NCI-H748 treated with DMSO at 0.1 percent for 48 hours (cell line): Measurements from ENCODE around the gene CD96.
"Not testable (repeated sequence)": the region's sequence is repeated elsewhere in the genome, so short reads cannot be mapped to it uniquely, and the experiment has no call there.

Experiments
- DNase-seq: peaks from one replicate; lab custom pipeline; 2025; lab: John Stamatoyannopoulos, UW

Gene CD96

GRCh38 chr3:111541911-111542483 is at the start of gene CD96:
Gene CD96 (plus strand): TSS chr3:111542197. CDS start chr3:111542249, 52 bp downstream.
- DNase-seq, result no peak

GRCh38 chr3:111493276-111493675 is 48.7 kb upstream of the CD96 start:
- DNase-seq, result no peak

DNA sequence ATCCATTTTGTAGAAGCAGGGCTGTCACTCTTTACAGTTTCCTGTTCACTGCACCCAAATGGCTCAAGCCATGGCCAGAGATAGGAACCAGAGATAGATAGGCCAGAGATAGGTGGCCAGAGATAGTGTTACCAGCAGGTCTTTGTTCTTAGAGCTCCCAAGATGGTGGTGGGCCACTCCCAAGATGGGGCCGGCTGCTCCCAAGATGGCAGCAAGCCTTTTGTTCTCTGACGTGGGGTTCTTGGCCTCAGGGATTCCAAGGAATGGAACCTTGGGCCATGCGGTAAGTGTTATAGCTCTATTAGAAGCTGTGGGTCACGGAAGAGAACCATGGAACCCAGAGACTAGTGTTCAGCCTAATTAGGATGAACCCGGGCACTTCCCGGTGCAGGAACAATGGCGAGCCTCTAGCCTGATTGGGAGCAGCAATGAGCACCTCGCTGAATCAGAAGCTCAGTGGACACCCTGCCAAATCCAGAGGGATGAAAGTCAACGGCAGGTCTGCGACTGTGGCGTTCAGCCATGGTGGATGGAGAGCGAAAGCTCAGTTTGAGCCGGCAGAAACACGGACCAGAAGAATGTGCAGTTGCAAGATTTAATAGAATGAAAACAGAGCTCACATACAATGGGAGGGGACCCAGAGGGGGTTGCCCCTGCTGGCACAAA is 45.0 kb upstream of the CD96 start:
- DNase-seq, result peak; percentile 17

- DNase-seq, result no peak
These were observed 44.0 kb upstream of the CD96 start for GRCh38 chr3:111498022-111498421.

- no peak for DNase-seq
These were observed 35.6 kb upstream of the CD96 start for GRCh38 chr3:111506435-111506834.

- DNase-seq, result peak; percentile 81
These were observed 32.7 kb upstream of the CD96 start for GRCh38 chr3:111509308-111509707.

GRCh38 chr3:111517801-111518200 is 24.2 kb upstream of the CD96 start:
- DNase-seq, result no peak

DNA sequence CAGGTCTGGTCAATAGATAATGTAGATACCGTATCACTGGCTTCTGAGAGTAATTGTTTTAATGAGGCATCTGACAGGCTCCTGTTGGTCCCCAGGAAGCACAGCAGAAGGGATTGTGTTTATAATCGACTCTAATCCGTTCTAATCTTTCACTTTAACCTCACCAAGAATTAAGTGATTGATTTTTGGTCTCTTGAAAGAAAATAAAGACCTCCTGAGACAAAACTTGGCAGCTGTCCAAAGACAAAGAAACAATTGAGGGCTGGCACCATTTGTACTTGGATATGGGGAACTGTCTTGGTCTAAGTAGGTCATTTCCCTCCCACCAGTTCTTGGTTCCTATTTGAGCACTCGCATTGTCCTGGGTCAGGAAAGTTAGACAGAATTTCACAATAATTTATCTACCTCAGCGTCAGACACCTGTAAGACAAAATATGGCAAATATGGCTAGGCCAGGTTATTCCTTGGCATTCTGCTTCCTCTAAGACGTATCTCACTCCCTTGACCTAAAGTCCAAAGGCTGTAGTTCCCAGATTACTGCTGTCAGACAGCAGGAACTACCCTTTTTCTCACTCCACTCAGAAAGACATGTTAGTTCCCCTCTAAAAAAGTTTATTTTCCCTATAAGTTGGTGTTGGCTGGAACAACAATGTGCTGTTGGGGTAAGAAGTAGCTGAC is 22.7 kb upstream of the CD96 start:
- DNase-seq, result no peak

GRCh38 chr3:111521891-111522290 is 20.1 kb upstream of the CD96 start:
- DNase-seq, result no peak

GRCh38 chr3:111524486-111524885 is 17.5 kb upstream of the CD96 start:
- not testable (repeated sequence) for DNase-seq

DNA sequence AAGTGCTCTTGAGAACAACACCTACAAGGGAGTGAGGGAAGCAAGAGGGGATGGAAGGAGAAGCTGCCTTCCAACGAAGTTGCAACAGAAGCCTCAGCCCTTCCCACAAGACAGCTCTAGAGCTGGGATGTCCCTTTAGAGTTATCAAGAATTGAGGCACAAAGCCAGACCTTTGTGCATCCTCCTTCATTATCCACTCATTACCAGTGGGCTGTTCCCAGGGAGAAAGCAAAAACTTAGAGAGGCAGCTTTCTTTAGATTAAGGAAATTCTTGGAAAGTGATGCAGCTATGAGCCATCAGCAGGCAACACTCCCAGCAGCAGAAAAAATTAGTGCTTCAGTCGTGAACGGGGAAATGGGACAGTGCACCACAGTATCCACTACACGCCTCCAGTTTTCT is 10.6 kb upstream of the CD96 start:
- no peak for DNase-seq

DNA sequence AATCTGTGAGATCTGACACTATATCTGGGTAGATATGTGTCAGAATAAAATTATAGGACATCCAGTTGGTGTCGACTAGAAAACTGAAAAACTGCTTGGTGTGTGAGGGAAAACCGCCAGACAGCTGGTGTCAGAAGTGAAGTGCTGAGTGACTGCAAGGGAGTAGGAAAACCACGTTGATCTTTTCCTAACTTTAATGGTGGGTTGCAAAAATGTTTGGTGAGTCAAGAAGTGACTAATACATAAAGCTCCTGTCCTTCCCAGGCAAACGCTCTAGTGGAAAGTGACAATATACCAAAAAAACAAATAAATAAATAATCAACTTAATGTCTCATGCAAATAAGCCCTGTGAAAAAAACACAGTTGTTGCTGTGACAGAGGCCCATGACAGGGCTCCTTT is 7.3 kb upstream of the CD96 start:
- no peak for DNase-seq

DNA sequence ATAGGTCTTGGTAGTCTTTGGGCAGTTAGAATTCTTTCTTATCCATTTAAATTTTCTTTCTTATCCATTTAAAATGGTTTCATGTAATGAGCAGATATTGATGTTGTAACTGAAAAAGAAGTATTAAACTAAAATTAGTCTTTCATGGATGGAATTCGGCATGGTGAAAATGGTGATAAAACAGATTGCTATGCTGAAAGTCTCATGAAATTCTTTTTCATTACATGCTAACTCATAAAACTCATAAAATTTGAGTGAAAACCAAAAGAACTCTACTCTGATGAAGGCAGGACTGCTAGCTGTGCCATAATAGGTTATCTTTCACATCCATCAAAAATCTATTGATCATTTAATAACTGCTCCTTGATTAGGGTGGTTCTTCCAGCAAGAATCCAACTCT is 3.9 kb upstream of the CD96 start:
- no peak for DNase-seq

DNA sequence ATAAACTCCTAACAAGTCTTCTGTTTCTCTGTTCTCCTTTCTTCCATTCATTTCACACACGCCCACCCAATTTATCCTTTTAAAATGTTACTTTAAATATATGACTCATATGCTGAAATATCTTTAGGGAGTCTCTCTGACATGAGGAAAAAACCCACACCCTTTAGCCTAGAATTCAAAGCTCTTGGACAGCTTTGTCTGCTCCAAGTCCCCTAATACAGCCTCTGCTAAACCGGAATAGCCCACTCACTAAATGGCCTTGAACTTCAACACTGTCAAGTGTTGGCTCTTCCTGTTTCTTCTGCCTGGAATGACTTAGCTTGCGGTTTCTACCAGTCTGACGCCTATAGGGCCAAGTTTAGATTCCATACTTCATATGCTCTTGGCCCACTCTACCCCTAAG is 3.3 kb upstream of the CD96 start:
- DNase-seq, result no peak

DNA sequence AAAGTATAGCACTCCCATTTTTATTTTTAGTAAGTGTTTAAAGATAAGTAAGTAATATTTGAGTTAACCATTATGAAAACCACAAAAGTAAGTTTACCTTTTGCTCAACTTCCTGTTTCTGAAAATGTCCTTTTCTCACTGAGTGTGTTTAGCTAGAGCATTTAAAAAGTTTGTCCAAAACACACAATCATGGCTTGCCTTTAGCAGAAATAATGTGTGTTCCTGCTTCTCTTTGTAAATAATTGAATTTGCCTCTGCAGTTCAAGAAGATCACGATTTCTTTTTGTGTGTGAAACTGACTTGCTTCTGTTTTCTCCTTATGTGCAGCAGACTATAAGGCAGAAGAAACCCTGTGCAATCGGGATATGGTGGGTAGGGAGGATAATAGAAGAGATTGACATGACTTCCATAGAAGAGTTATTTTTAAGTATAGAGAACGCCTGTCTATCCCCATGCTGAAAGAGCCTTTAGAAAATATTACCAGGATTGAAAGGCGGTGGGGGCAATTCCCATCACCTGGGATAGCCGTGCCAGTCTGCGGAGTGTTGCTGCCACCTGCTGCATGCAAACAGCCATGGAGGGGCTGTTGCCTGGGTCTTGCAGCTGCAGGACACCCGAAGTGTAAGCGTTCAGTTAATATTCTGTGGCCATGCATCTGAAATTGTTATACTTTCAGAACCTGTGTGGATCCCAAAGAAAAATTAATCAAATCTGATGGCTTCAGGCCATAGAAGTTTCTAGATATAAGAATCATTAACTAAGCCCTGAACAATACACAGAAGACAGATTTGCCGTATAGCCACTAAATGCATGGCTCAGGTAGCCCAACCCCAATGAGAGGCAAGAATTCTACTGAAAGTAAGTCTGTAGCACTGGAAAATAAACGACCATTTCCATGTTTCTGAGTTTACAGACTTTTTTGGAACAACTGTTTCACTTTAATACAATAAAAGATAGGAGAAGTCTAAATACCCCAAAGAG is 2.4 kb upstream of the CD96 start:
- DNase-seq, result peak; percentile 47

- no peak for DNase-seq
These were observed 606 bp upstream of the CD96 start for GRCh38 chr3:111541391-111541790.

DNA sequence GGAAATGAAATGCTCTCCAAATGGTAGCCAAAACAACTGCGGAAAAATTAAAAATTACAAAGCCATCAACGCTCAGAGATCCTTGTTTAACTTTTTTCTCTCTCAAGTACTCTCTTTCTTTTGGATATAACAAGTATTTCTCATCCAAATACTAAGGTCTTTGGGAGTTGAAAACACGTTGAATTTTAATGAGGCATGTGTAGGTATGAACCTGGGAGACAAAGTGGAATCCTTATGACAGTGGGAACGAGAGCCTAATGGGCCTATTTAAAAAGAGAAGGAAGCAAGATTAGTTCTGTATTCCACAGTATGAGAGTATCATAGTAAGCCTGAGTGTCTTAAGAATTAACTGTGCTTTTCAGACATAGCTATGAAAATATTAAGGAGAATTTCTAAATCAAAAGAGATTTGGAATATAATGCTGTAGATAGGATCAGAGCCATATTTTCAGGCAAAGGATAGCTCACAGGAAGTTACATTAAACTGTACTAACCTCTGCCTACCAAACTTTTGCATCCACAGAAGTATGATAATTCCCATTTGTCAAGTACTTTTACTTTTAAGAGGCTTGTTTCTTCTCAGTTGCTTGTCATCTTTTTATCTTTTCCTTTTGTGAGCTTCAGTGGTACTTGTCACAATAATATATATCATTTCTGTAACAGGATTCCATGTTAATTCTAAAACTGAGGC is 759 bp downstream of the CD96 start:
- no peak for DNase-seq

- DNase-seq, result no peak
These were observed 3.4 kb downstream of the CD96 start for GRCh38 chr3:111545349-111545748.

DNA sequence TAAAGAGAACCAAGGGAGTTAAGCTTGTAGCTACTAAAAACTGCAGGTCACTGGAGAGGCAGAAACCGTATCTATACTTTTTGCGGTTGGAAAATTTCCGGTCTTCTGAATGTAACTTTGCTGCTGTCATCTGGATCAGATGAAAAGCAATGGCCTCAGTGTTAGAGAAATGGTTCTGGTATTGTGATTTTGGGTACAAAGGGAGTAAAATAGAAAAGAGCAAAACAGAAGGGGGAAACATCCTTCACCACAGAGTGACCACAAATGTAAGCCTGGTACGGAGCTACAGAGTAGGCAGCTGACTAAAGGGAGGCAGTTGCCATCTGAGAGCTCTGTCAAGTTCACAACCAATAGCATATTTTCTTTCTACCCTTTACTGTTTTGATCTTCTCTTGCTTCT is 5.6 kb downstream of the CD96 start:
- DNase-seq, result no peak

GRCh38 chr3:111548092-111548491 is 6.1 kb downstream of the CD96 start:
- DNase-seq, result no peak

DNA sequence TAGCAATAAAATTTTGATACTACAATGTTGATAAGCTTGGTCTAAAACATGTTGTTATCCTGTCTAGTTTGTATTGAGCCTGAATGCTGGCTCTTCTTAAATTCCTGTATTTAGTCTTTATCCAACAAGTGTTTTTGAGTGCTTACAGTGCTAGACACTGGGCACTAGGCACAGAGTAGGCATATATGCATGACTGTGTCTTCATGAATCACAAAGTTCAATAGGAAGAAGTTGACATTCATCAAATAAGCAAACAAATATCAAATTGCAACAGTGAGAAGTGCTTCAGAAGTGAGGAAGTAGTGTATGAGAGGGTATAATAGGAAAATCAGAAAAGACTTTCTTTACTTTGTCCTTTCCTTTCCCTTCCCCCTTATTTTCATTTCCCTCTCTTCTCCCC is 6.8 kb downstream of the CD96 start:
- no peak for DNase-seq

DNA sequence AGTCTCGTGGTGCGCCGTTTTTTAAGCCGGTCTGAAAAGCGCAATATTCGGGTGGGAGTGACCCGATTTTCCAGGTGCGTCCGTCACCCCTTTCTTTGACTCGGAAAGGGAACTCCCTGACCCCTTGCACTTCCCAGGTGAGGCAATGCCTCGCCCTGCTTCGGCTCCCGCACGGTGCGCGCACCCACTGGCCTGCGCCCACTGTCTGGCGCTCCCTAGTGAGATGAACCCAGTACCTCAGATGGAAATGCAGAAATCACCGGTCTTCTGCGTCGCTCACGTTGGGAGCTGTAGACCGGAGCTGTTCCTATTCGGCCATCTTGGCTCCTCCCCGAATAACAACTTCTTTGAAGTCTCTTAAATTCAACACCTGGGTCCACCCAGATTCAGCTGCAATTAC is 19.9 kb downstream of the CD96 start:
- not testable (repeated sequence) for DNase-seq
